ENCODE results near the gene TGFBRAP1.
"Not testable (repeated sequence)": the region's sequence is repeated elsewhere in the genome, so short reads cannot be mapped to it uniquely, and the experiment has no call there.

- TF ChIP-seq CTCF (IDR thresholded peaks at IDR 0.05; ENCODE audit: poor library complexity); EZH2 (IDR thresholded peaks at IDR 0.05; ENCODE audit: borderline replicate concordance): not testable (repeated sequence)
Measured at GRCh38 chr2:105251016-105251648, 78.4 kb downstream of the TGFBRAP1 start.

Measured in hepatocyte (in vitro differentiated cells).